ENCODE results near the gene TRERF1. TPM values are rescaled to one million over a fixed set of nuclear protein-coding genes. Genes with fewer than 3 reads are reported as not detected.

The TRERF1 gene
- total RNA-seq, 1 donor from 2014 or later: 7.9 TPM

- TF ChIP-seq, protein P1, sequence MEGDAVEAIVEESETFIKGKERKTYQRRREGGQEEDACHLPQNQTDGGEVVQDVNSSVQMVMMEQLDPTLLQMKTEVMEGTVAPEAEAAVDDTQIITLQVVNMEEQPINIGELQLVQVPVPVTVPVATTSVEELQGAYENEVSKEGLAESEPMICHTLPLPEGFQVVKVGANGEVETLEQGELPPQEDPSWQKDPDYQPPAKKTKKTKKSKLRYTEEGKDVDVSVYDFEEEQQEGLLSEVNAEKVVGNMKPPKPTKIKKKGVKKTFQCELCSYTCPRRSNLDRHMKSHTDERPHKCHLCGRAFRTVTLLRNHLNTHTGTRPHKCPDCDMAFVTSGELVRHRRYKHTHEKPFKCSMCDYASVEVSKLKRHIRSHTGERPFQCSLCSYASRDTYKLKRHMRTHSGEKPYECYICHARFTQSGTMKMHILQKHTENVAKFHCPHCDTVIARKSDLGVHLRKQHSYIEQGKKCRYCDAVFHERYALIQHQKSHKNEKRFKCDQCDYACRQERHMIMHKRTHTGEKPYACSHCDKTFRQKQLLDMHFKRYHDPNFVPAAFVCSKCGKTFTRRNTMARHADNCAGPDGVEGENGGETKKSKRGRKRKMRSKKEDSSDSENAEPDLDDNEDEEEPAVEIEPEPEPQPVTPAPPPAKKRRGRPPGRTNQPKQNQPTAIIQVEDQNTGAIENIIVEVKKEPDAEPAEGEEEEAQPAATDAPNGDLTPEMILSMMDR (IDR thresholded peaks at IDR 0.05; ENCODE audit: unreplicated experiment): no peak
- no peaks in the 10 kb centered on the region for H3K4me1 Mint-ChIP-seq (ENCODE audit: low read depth)
- no peak overlapping the region for H3K4me3 Mint-ChIP-seq (ENCODE audit: low read depth)
- no peaks in the 10 kb centered on the region for H3K27me3 Mint-ChIP-seq
- H3K9me3 Mint-ChIP-seq (ENCODE audit: low read depth): no peaks in the 10 kb centered on the region
- H3K27ac Mint-ChIP-seq: no peak overlapping the region
- H3K36me3 Mint-ChIP-seq (ENCODE audit: insufficient read depth): no peaks in the 10 kb centered on the region
- no peak for DNase-seq (ENCODE audit: low spot score, unreplicated experiment)
Measured at GRCh38 chr6:42411406-42411805, 40.3 kb downstream of the TRERF1 start.

- Mint-ChIP-seq H3K36me3 (ENCODE audit: insufficient read depth) (no peaks in the 10 kb centered on the region), H3K27ac (no peak overlapping the region), H3K4me1 (ENCODE audit: low read depth) (no peaks in the 10 kb centered on the region), H3K27me3 (no peaks in the 10 kb centered on the region), H3K4me3 (ENCODE audit: low read depth) (no peak overlapping the region), H3K9me3 (ENCODE audit: low read depth) (no peaks in the 10 kb centered on the region)
- TF ChIP-seq, protein P1 (IDR thresholded peaks at IDR 0.05; ENCODE audit: unreplicated experiment): no peak
- no peak for DNase-seq (ENCODE audit: low spot score, unreplicated experiment)
Measured at GRCh38 chr6:42410861-42411260, 40.9 kb downstream of the TRERF1 start.

DNA sequence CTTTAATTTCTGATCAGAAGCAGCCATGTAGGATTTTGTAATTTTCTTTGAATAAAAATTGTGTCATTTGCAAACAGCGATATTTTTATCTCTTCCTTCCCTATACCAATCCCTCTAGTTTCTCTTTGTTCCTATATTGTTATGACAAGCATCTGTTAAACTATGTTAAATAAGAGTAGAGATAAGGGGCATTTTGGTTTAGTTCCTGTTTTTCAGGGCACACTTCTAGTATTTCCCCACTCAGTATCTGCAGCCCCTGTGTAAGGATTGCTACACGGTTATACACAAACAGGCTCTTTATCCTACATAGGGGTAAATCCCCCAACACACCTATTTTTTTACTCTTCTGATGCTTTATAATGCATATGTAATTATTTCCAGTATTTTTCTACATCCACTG is 42.1 kb downstream of the TRERF1 start:
- no peak overlapping the region for H3K27ac Mint-ChIP-seq
- DNase-seq (ENCODE audit: low spot score, unreplicated experiment): no peak
- H3K4me1 Mint-ChIP-seq (ENCODE audit: low read depth): peaks cover under 1% of the 10 kb centered on the region
- no peak overlapping the region for H3K4me3 Mint-ChIP-seq (ENCODE audit: low read depth)
- TF ChIP-seq, protein P1 (IDR thresholded peaks at IDR 0.05; ENCODE audit: unreplicated experiment): no peak
- no peaks in the 10 kb centered on the region for H3K27me3 Mint-ChIP-seq
- no peaks in the 10 kb centered on the region for H3K9me3 Mint-ChIP-seq (ENCODE audit: low read depth)
- H3K36me3 Mint-ChIP-seq (ENCODE audit: insufficient read depth): no peaks in the 10 kb centered on the region

- Mint-ChIP-seq H3K27ac (no peak overlapping the region), H3K27me3 (no peaks in the 10 kb centered on the region), H3K4me3 (ENCODE audit: low read depth) (no peak overlapping the region), H3K9me3 (ENCODE audit: low read depth) (no peaks in the 10 kb centered on the region), H3K36me3 (ENCODE audit: insufficient read depth) (no peaks in the 10 kb centered on the region), H3K4me1 (ENCODE audit: low read depth) (peaks cover 2% of the 10 kb centered on the region)
- TF ChIP-seq, protein P1 (IDR thresholded peaks at IDR 0.05; ENCODE audit: unreplicated experiment): no peak
- no peak for DNase-seq (ENCODE audit: low spot score, unreplicated experiment)
Measured at GRCh38 chr6:42407379-42407778, 44.3 kb downstream of the TRERF1 start.

DNA sequence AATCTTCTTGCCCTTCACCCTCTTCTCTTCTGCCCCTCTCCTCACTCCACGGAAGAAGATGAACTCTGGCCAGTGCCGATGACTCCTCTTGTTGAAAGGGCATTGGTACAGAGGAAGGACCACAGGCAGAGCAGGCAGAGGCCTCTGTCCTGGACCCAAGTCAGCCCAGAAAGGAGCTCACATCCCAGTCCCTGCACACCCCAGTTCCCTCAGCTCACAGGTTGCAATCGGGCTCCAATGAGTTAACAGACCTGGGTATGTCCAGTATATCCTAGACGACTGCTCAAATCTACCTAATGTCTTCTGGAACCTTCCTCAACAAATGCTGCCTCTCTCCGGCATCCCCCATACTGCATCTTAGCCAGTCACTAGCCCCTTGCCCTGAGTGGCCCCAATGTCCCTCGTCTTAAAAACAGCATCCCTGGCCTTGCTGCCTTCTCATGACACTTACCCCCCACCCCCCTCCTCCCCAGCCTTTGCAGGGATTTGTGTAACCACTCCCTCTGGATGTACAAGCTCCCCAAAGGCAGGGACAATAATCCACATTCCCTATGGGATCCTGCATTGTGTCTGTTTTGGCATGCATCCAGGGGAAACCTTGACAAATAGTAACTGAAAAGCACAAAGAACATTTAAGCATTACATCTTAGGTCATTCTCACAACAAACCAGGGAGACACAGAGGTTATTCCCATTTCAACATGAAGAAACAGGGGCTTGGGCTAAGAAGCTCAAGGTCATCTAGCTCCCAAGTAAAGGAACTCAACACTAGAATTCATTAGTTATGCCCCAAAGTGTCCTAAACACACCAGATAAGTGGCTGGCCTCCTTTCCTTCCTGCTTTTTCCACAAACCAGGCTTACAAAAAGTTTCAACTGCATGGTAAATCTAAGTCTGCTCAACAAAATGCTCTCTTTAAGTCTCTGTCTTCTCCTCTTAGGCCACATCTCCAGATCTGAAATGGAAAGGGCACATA is 45.1 kb downstream of the TRERF1 start:
- no peaks in the 10 kb centered on the region for H3K9me3 Mint-ChIP-seq (ENCODE audit: low read depth)
- H3K36me3 Mint-ChIP-seq (ENCODE audit: insufficient read depth): no peaks in the 10 kb centered on the region
- H3K4me3 Mint-ChIP-seq (ENCODE audit: low read depth): no peak overlapping the region
- no peak for DNase-seq (ENCODE audit: low spot score, unreplicated experiment)
- TF ChIP-seq, protein P1 (IDR thresholded peaks at IDR 0.05; ENCODE audit: unreplicated experiment): no peak
- H3K27me3 Mint-ChIP-seq: no peaks in the 10 kb centered on the region
- peaks cover 2% of the 10 kb centered on the region for H3K4me1 Mint-ChIP-seq (ENCODE audit: low read depth)
- H3K27ac Mint-ChIP-seq: no peak overlapping the region
